Neural cell (in vitro differentiated cells): ENCODE data around the gene ROBO1. TPM values are rescaled to one million over a fixed set of nuclear protein-coding genes. Genes with fewer than 3 reads are reported as not detected.
"Not testable (repeated sequence)": the region's sequence is repeated elsewhere in the genome, so short reads cannot be mapped to it uniquely, and the experiment has no call there.

Experiments
- H2AFZ ChIP-seq: fragments of 200-600, 300-800 bp; sonication (generic), shearing (Covaris generic); 2 replicates; pipeline ENCODE4 v1.6.0; 2014; ENCODE audit warnings: low read depth, mild to moderate bottlenecking, antibody characterized with exemption, low read length, moderate library complexity
- H3F3A ChIP-seq: fragments of 200-600 bp; shearing (Covaris generic); 2 replicates; pipeline ENCODE4 v1.6.1; 2016; ENCODE audit warnings: mild to moderate bottlenecking, moderate library complexity, mixed read lengths, antibody characterized with exemption, low read length; ENCODE audit not compliant: insufficient read depth, poor library complexity, severe bottlenecking
- H3K27ac ChIP-seq: fragments of 200-600, 300-800 bp; sonication (generic), shearing (Covaris generic); 2 replicates; pipeline ENCODE4 v1.5.1; 2014; ENCODE audit warnings: mild to moderate bottlenecking, low read length, moderate library complexity
- H3K27me3 ChIP-seq: fragments of 300-800, 200-600 bp; sonication (generic), shearing (Covaris generic); 2 replicates; pipeline ENCODE4 v1.6.0; 2014; ENCODE audit warnings: mild to moderate bottlenecking, low read depth, low read length, moderate library complexity; ENCODE audit not compliant: insufficient read depth
- H3K36me3 ChIP-seq: fragments of 300-800, 200-600 bp; sonication (generic), shearing (Covaris generic); 2 replicates; pipeline ENCODE4 v1.5.1; 2014; ENCODE audit warnings: mild to moderate bottlenecking, antibody characterized with exemption, low read length, moderate library complexity; ENCODE audit not compliant: insufficient read depth
- H3K4me2 ChIP-seq: fragments of 300-800, 200-600 bp; sonication (generic), shearing (Covaris generic); 2 replicates; pipeline ENCODE4 v1.6.0; 2014; ENCODE audit warnings: mild to moderate bottlenecking, low read length
- H3K4me3 ChIP-seq: fragments of 300-800, 200-600 bp; sonication (generic), shearing (Covaris generic); 2 replicates; pipeline ENCODE4 v1.5.1; 2014; ENCODE audit warnings: mild to moderate bottlenecking, low read length, moderate library complexity
- H3K79me2 ChIP-seq: fragments of 200-600 bp; shearing (Covaris generic); replicated peaks from 2 replicates; pipeline ENCODE4 v1.6.0; 2014; ENCODE audit warnings: mild to moderate bottlenecking, low read length, moderate library complexity; ENCODE audit not compliant: insufficient read depth
- H3K9ac ChIP-seq: fragments of 300-800, 200-600 bp; sonication (generic), shearing (Covaris generic); 2 replicates; pipeline ENCODE4 v1.6.1; 2016; ENCODE audit warnings: mild to moderate bottlenecking, low read length, mixed read lengths
- H3K9me2 ChIP-seq: fragments of 200-600 bp; shearing (Covaris generic); 2 replicates; pipeline ENCODE4 v1.6.1; 2016; ENCODE audit warnings: mild to moderate bottlenecking, low read length, mixed read lengths; ENCODE audit not compliant: insufficient read depth
- H3K9me3 ChIP-seq: fragments of 200-600, 300-800 bp; sonication (generic), shearing (Covaris generic); 2 replicates; pipeline ENCODE4 v1.6.1; 2016; ENCODE audit warnings: mild to moderate bottlenecking, mixed run types, low read length, moderate library complexity, mixed read lengths
- H4K20me1 ChIP-seq: fragments of 200-600 bp; shearing (Covaris generic); 2 replicates; pipeline ENCODE4 v1.6.1; 2016; ENCODE audit warnings: mild to moderate bottlenecking, mixed run types; ENCODE audit not compliant: insufficient read depth
- EP300 ChIP-seq: fragments of 450-650 bp; conservative IDR thresholded peaks from 2 replicates; pipeline ENCODE4 v1.6.1; 2014; ENCODE audit warnings: antibody characterized with exemption, mild to moderate bottlenecking, moderate library complexity; ENCODE audit not compliant: poor library complexity, severe bottlenecking
- EZH2 ChIP-seq: fragments of 200-600, 300-800 bp; shearing (Covaris generic), sonication (generic); IDR thresholded peaks from 2 replicates; pipeline ENCODE4 v1.6.1; 2014; ENCODE audit warnings: antibody characterized with exemption, low read length, borderline replicate concordance, mild to moderate bottlenecking; ENCODE audit not compliant: insufficient read depth, poor library complexity, severe bottlenecking
- MXI1 ChIP-seq: fragments of 450-650 bp; conservative IDR thresholded peaks from 2 replicates; pipeline ENCODE4 v1.6.1; 2014; ENCODE audit warnings: antibody characterized with exemption, mild to moderate bottlenecking; ENCODE audit not compliant: poor library complexity, severe bottlenecking
- POLR2AphosphoS5 ChIP-seq: IDR thresholded peaks from 2 replicates; pipeline ENCODE4 v1.6.1; 2012
- RAD21 ChIP-seq: fragments of 450-650 bp; conservative IDR thresholded peaks from 2 replicates; pipeline ENCODE4 v1.6.1; 2014; ENCODE audit warnings: antibody characterized with exemption, mild to moderate bottlenecking, moderate library complexity
- SMC3 ChIP-seq: fragments of 450-650 bp; conservative IDR thresholded peaks from 2 replicates; pipeline ENCODE4 v1.6.1; 2014; ENCODE audit warnings: antibody characterized with exemption, mild to moderate bottlenecking, moderate library complexity; ENCODE audit not compliant: poor library complexity
- TAF1 ChIP-seq: IDR thresholded peaks from 2 replicates; pipeline ENCODE4 v1.6.1; 2012; ENCODE audit warnings: low read depth
- polyA plus RNA-seq: library from polyadenylated mRNA; depleted of rRNA; stranded (reverse); fragments of >200 nt; gene quantifications from 2 replicates; pipeline ENCODE4 v1.2.3, GENCODE V29; 2014
- TF ChIP-seq, protein P1 (sequence below): IDR thresholded peaks from 2 replicates; pipeline ENCODE4 v1.6.1; 2012; ENCODE audit warnings: borderline replicate concordance
- TF ChIP-seq, protein P2 (sequence below): fragments of 450-650 bp; IDR thresholded peaks from 2 replicates; pipeline ENCODE4 v1.5.1; 2014; ENCODE audit warnings: antibody characterized with exemption, mild to moderate bottlenecking, moderate library complexity; ENCODE audit not compliant: poor library complexity, severe bottlenecking

Gene ROBO1
- polyA plus RNA-seq, 1 donor from 2014 or later: 183 TPM

DNA sequence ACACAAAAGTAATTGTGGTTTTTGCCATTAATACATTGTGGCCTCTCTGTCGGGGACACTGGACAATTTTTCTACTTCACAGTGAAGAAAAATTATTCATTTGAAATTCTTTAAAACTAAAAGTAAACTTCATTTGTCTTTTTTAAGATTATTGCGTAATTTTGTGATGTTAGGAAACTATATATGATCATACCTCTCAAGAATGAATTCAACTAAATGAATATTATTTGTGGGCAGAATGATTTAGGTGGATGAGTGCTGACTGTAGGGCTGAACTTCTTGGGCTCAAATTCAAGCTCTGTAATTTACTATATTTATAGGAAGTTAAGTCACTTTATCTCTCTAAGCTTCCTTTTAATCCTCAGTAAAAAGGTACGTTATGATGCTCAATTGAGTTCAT, 441.2 kb downstream of the ROBO1 start:
- Histone ChIP-seq H3K79me2 (no peaks in the 10 kb centered on the region), H3K9me3 (no peaks in the 10 kb centered on the region), H3K27me3 (no peaks in the 10 kb centered on the region), H3K36me3 (no peaks in the 10 kb centered on the region), H3K9me2 (no peaks in the 10 kb centered on the region), H3F3A (no peaks in the 10 kb centered on the region), H3K27ac (no peak overlapping the region), H2AFZ (no peak overlapping the region), H3K4me3 (no peak overlapping the region), H3K9ac (no peak overlapping the region), H4K20me1 (no peaks in the 10 kb centered on the region), H3K4me2 (no peak overlapping the region)
- no peak for TF ChIP-seq SMC3
- TF ChIP-seq, protein P1, sequence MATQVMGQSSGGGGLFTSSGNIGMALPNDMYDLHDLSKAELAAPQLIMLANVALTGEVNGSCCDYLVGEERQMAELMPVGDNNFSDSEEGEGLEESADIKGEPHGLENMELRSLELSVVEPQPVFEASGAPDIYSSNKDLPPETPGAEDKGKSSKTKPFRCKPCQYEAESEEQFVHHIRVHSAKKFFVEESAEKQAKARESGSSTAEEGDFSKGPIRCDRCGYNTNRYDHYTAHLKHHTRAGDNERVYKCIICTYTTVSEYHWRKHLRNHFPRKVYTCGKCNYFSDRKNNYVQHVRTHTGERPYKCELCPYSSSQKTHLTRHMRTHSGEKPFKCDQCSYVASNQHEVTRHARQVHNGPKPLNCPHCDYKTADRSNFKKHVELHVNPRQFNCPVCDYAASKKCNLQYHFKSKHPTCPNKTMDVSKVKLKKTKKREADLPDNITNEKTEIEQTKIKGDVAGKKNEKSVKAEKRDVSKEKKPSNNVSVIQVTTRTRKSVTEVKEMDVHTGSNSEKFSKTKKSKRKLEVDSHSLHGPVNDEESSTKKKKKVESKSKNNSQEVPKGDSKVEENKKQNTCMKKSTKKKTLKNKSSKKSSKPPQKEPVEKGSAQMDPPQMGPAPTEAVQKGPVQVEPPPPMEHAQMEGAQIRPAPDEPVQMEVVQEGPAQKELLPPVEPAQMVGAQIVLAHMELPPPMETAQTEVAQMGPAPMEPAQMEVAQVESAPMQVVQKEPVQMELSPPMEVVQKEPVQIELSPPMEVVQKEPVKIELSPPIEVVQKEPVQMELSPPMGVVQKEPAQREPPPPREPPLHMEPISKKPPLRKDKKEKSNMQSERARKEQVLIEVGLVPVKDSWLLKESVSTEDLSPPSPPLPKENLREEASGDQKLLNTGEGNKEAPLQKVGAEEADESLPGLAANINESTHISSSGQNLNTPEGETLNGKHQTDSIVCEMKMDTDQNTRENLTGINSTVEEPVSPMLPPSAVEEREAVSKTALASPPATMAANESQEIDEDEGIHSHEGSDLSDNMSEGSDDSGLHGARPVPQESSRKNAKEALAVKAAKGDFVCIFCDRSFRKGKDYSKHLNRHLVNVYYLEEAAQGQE: no peak
- TF ChIP-seq TAF1: no peak
- TF ChIP-seq, protein P2, sequence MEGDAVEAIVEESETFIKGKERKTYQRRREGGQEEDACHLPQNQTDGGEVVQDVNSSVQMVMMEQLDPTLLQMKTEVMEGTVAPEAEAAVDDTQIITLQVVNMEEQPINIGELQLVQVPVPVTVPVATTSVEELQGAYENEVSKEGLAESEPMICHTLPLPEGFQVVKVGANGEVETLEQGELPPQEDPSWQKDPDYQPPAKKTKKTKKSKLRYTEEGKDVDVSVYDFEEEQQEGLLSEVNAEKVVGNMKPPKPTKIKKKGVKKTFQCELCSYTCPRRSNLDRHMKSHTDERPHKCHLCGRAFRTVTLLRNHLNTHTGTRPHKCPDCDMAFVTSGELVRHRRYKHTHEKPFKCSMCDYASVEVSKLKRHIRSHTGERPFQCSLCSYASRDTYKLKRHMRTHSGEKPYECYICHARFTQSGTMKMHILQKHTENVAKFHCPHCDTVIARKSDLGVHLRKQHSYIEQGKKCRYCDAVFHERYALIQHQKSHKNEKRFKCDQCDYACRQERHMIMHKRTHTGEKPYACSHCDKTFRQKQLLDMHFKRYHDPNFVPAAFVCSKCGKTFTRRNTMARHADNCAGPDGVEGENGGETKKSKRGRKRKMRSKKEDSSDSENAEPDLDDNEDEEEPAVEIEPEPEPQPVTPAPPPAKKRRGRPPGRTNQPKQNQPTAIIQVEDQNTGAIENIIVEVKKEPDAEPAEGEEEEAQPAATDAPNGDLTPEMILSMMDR: no peak
- no peak for TF ChIP-seq EP300
- TF ChIP-seq MXI1: no peak
- no peak for TF ChIP-seq RAD21
- TF ChIP-seq POLR2AphosphoS5: no peak
- no peak for TF ChIP-seq EZH2

DNA sequence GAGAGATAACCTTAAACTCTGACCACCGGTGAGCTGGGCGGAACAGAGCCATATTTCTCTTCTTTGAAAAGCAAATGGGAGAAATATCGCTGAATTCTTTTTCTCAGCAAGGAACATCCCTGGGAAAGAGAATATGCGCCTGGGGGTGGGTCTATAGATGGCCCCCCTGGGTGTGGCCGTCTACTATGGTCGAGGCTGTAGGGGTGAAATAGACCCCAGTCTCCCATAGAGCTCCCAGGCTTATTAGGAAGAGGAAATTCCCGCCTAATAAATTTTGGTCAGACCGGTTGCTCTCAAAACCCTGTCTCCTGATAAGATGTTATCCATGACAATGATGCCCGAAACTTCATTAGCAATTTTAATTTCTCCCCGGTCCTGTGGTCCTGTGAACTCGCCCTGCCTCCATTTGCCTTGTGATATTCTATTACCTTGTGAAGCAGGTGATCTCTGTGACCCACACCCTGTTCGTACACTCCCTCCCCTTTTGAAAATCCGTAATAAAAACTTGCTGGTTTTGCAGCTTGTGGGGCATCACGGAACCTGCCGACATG, 441.9 kb downstream of the ROBO1 start:
- not testable (repeated sequence) for H3K9me3 ChIP-seq, H3K27ac ChIP-seq, H3F3A ChIP-seq, H3K9ac ChIP-seq, H3K4me3 ChIP-seq, H3K4me2 ChIP-seq, H3K27me3 ChIP-seq, H4K20me1 ChIP-seq, H3K36me3 ChIP-seq, H2AFZ ChIP-seq, H3K9me2 ChIP-seq, H3K79me2 ChIP-seq
